ENCODE measurements around the gene ORM1. TPM values are rescaled to one million over a fixed set of nuclear protein-coding genes. Genes with fewer than 3 reads are reported as not detected.

Gene ORM1
- total RNA-seq, 1 experiment from 2014 or later, result 4.4 TPM

GRCh38 chr9:114307899-114308267, 15.0 kb upstream of the ORM1 start:
- Histone ChIP-seq H3K4me2 (ENCODE audit: insufficient read depth, insufficient read length, low read length) (no peak overlapping the region), H3K23ac (ENCODE audit: insufficient read length, low read depth, low read length) (no peak overlapping the region), H3K4ac (ENCODE audit: low read depth, low read length) (no peak overlapping the region), H2BK120ac (ENCODE audit: low read depth, low read length, poor library complexity, severe bottlenecking) (no peak overlapping the region), H4K8ac (replicated peaks; ENCODE audit: insufficient read length, low read depth, low read length) (no peak overlapping the region), H3K79me2 (ENCODE audit: insufficient read depth, low read length) (no peaks in the 10 kb centered on the region), H2BK15ac (ENCODE audit: low read depth, low read length) (no peak overlapping the region), H3K27me3 (ENCODE audit: insufficient read depth, low read length) (no peaks in the 10 kb centered on the region), H4K20me1 (ENCODE audit: control insufficient read depth, insufficient read depth, insufficient read length) (no peaks in the 10 kb centered on the region), H3K79me1 (ENCODE audit: insufficient read depth, low read depth, low read length, poor library complexity, severe bottlenecking) (no peaks in the 10 kb centered on the region), H3K9me3 (ENCODE audit: control insufficient read depth, low read depth, low read length) (no peaks in the 10 kb centered on the region), H2BK20ac (ENCODE audit: low read depth, low read length, poor library complexity, severe bottlenecking) (no peak overlapping the region), H2BK5ac (ENCODE audit: insufficient read length, low read length) (no peak overlapping the region), H3K14ac (ENCODE audit: insufficient read depth, low read length) (no peak overlapping the region), H2BK12ac (ENCODE audit: insufficient read length, low read depth, low read length) (no peak overlapping the region), H3T11ph (ENCODE audit: low read length) (no peak overlapping the region), H3K18ac (ENCODE audit: insufficient read length, low read depth, low read length) (no peak overlapping the region), H4K5ac (ENCODE audit: insufficient read length, low read depth, low read length) (no peak overlapping the region), H4K91ac (ENCODE audit: insufficient read length, low read depth, low read length) (no peak overlapping the region), H3K23me2 (ENCODE audit: insufficient read length, low read depth, low read length, poor library complexity, severe bottlenecking) (no peaks in the 10 kb centered on the region), H3K56ac (ENCODE audit: insufficient read length, low read depth, low read length) (no peak overlapping the region), H2AK5ac (ENCODE audit: insufficient read length, low read length) (no peak overlapping the region), H3K4me1 (ENCODE audit: insufficient read depth, low read length) (no peaks in the 10 kb centered on the region), H3K27ac (ENCODE audit: insufficient read length, low read depth, low read length) (no peak overlapping the region), H2AFZ (ENCODE audit: low read length) (no peak overlapping the region), H3K9ac (ENCODE audit: extremely low read depth, insufficient read length, low read length) (no peak overlapping the region)
- DNase-seq, result no peak
- H3K4me3 Mint-ChIP-seq, result no peak overlapping the region
- peaks cover 0 to 7% (median 0%) of the 10 kb centered on the region in 3 experiments; a peak in 3 of 7 replicates for H3K36me3 Mint-ChIP-seq (ENCODE audit: insufficient read depth in 1 of 3, low read depth in 3 of 3)
- no peaks in the 10 kb centered on the region for H3K27me3 Mint-ChIP-seq (ENCODE audit: low read depth)
- no peak overlapping the region for H3K27ac Mint-ChIP-seq
- TF ChIP-seq CTCF (conservative IDR thresholded peaks at IDR 0.05), result no peak
- H3K9me3 Mint-ChIP-seq, result no peaks in the 10 kb centered on the region
- H3K4me1 Mint-ChIP-seq, result peaks cover 4 to 7% of the 10 kb centered on the region in 2 experiments; a peak in 3 of 4 replicates
- WGBS (ENCODE audit: extremely low coverage, insufficient read length, low lambda C conversion rate), result no CpG with 5 or more reads among the region's 6 CpGs
